ENCODE measurements around the gene AFDN.

GRCh38 chr6:167915139-167915538 lies 88.4 kb downstream of the AFDN start:
- TF ChIP-seq CTCF (IDR thresholded peaks at IDR 0.05; ENCODE audit: insufficient read depth, low read length, poor library complexity, severe bottlenecking) (no peak), EZH2phosphoT487 (conservative IDR thresholded peaks at IDR 0.05; ENCODE audit: low read length) (no peak)

Data from SU-DHL-6 (cell line).